Ishikawa (cell line): ENCODE results near the gene GXYLT2.

Experiments used
- CEBPB ChIP-seq: IDR thresholded peaks from 2 replicates; pipeline ENCODE4 v1.6.1; 2012
- CREB1 ChIP-seq: IDR thresholded peaks from 2 replicates; pipeline ENCODE4 v1.6.1; 2012; ENCODE audit warnings: low read depth
- EGR1 ChIP-seq: IDR thresholded peaks from 2 replicates; pipeline ENCODE4 v1.6.1; 2012
- EP300 ChIP-seq: IDR thresholded peaks from 2 replicates; pipeline ENCODE4 v1.6.1; 2012; ENCODE audit warnings: borderline replicate concordance
- FOXM1 ChIP-seq: IDR thresholded peaks from 2 replicates; pipeline ENCODE4 v1.6.1; 2012; ENCODE audit warnings: low read depth, borderline replicate concordance
- NFIC ChIP-seq: IDR thresholded peaks from 2 replicates; pipeline ENCODE4 v1.6.1; 2012
- RAD21 ChIP-seq: IDR thresholded peaks from 2 replicates; pipeline ENCODE4 v1.6.1; 2012; ENCODE audit warnings: low read depth
- TAF1 ChIP-seq: IDR thresholded peaks from 2 replicates; pipeline ENCODE4 v1.6.1; 2012; ENCODE audit warnings: low read depth, mild to moderate bottlenecking
- TCF12 ChIP-seq: IDR thresholded peaks from 2 replicates; pipeline ENCODE4 v1.6.1; 2012; ENCODE audit warnings: low read depth
- TEAD4 ChIP-seq: IDR thresholded peaks from 2 replicates; pipeline ENCODE4 v1.6.1; 2012
- USF1 ChIP-seq: IDR thresholded peaks from 2 replicates; pipeline ENCODE4 v1.6.1; 2012
- YY1 ChIP-seq: IDR thresholded peaks from 2 replicates; pipeline ENCODE4 v1.6.1; 2012; ENCODE audit warnings: low read depth
- ZBTB7A ChIP-seq: IDR thresholded peaks from 2 replicates; pipeline ENCODE4 v1.6.1; 2012; ENCODE audit warnings: low read depth
- TF ChIP-seq, protein P1 (sequence below): IDR thresholded peaks from 2 replicates; pipeline ENCODE4 v1.6.1; 2012; ENCODE audit warnings: low read depth, mild to moderate bottlenecking
- TF ChIP-seq, protein P2 (sequence below): IDR thresholded peaks from 2 replicates; pipeline ENCODE4 v1.6.1; 2012

GXYLT2 gene

DNA sequence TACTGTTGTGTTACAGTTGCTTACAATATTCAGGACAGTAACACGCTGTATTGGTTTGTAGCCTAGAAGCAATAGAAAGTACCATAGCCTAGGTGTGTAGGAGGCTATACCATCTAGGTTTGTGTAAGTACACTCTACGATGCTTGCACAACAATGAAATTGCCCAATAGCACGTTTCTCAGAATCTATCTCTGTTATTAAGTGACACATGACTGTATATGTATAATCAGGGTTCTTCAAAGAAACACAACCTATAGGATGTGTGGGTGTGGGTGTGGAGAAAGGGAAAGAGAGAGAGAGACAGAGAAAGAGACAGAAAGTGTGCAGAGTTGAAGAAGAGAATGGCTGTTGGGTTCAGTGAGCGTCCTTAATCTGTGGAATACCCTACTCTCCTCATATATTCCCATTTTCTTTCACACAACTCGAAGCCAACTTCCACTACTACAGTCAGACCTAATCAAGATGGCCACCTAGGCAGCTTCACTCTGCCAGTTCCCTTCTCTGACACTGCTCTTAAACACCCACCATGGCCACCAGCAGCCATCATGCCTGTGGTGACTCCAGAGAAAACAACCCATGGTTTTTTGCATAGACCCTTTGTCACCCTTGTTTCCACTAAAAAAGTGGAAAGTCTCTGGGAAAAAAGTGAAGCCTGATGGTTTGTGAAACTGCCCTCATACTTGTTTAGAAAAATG lies 103.0 kb downstream of the GXYLT2 start:
- TF ChIP-seq CREB1 (no peak), TCF12 (no peak), EGR1 (no peak), NFIC (no peak), ZBTB7A (no peak), TEAD4 (no peak), USF1 (no peak), FOXM1 (no peak), CEBPB (no peak), RAD21 (no peak), EP300 (no peak), YY1 (no peak), TAF1 (no peak)
- TF ChIP-seq, protein P1, sequence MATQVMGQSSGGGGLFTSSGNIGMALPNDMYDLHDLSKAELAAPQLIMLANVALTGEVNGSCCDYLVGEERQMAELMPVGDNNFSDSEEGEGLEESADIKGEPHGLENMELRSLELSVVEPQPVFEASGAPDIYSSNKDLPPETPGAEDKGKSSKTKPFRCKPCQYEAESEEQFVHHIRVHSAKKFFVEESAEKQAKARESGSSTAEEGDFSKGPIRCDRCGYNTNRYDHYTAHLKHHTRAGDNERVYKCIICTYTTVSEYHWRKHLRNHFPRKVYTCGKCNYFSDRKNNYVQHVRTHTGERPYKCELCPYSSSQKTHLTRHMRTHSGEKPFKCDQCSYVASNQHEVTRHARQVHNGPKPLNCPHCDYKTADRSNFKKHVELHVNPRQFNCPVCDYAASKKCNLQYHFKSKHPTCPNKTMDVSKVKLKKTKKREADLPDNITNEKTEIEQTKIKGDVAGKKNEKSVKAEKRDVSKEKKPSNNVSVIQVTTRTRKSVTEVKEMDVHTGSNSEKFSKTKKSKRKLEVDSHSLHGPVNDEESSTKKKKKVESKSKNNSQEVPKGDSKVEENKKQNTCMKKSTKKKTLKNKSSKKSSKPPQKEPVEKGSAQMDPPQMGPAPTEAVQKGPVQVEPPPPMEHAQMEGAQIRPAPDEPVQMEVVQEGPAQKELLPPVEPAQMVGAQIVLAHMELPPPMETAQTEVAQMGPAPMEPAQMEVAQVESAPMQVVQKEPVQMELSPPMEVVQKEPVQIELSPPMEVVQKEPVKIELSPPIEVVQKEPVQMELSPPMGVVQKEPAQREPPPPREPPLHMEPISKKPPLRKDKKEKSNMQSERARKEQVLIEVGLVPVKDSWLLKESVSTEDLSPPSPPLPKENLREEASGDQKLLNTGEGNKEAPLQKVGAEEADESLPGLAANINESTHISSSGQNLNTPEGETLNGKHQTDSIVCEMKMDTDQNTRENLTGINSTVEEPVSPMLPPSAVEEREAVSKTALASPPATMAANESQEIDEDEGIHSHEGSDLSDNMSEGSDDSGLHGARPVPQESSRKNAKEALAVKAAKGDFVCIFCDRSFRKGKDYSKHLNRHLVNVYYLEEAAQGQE, result no peak
- TF ChIP-seq, protein P2, sequence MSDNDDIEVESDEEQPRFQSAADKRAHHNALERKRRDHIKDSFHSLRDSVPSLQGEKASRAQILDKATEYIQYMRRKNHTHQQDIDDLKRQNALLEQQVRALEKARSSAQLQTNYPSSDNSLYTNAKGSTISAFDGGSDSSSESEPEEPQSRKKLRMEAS, result no peak

GRCh38 chr3:72991522-72991921 lies 103.7 kb downstream of the GXYLT2 start:
- TF ChIP-seq EP300 (no peak), TAF1 (no peak), RAD21 (no peak), NFIC (no peak), EGR1 (no peak), CEBPB (no peak), USF1 (no peak), ZBTB7A (no peak), TCF12 (no peak), CREB1 (no peak), TEAD4 (no peak), FOXM1 (no peak), YY1 (no peak)
- TF ChIP-seq, protein P1, result no peak
- TF ChIP-seq, protein P2, result no peak

DNA sequence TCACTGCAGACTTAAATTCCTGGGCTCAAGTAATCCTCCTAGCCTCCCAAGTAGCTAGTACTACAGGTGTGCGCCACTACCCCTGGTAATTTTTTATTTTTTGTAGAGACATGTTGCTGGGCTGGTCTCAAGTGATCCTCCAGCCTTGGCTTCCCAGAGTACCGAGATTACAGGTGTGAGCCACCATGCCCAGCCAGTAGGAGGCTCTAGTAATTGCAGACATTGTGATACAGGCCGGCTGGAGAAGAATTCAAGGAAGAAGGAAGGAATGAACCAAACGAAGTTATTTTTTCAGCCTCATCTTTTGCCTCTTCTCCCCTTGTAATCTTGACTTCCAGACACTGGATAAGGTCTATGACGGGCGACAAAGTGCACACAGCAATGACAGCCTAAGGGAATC lies 105.5 kb downstream of the GXYLT2 start:
- TF ChIP-seq EP300 (no peak), FOXM1 (no peak), NFIC (no peak), TCF12 (no peak), EGR1 (no peak), YY1 (no peak), RAD21 (no peak), USF1 (no peak), TEAD4 (no peak)
- TF ChIP-seq, protein P1, result no peak

- TF ChIP-seq RAD21 (no peak), FOXM1 (no peak), ZBTB7A (no peak), CEBPB (no peak), TAF1 (no peak), NFIC (no peak), EGR1 (no peak), CREB1 (no peak), USF1 (no peak)
- TF ChIP-seq, protein P1, result no peak
Observed at GRCh38 chr3:72995337-72995736, 107.5 kb downstream of the GXYLT2 start.
